Stimulated activated memory B cell treated with anti-CD40 and anti-IgM and Interleukin-4, amounts not matched to agents 10 μg/mL and 1 μg/mL and 100 μg/mL, for 72 hours (primary cell): ENCODE measurements around the gene TRPV6.

ENCODE experiments used
- ATAC-seq: fragments of 150-1000 bp; cut with Tn5 transposase; 2 replicates; pipeline ENCODE4 v1.10.0; 2021
- H3K27ac Mint-ChIP-seq: one replicate; pipeline ENCODE4 v1.8.0; 2022; ENCODE audit warnings: mild to moderate bottlenecking, mixed read lengths
- H3K27me3 Mint-ChIP-seq: one replicate; pipeline ENCODE4 v1.8.0; 2022; ENCODE audit warnings: mixed read lengths
- H3K36me3 Mint-ChIP-seq: one replicate; pipeline ENCODE4 v1.8.0; 2022; ENCODE audit warnings: mixed read lengths
- H3K4me1 Mint-ChIP-seq: one replicate; pipeline ENCODE4 v1.8.0; 2022; ENCODE audit warnings: mixed read lengths
- H3K4me3 Mint-ChIP-seq: one replicate; pipeline ENCODE4 v1.8.0; 2022; ENCODE audit warnings: mild to moderate bottlenecking, moderate library complexity, mixed read lengths
- H3K9me3 Mint-ChIP-seq: one replicate; pipeline ENCODE4 v1.8.0; 2022; ENCODE audit warnings: mixed read lengths

The TRPV6 gene

GRCh38 chr7:142896741-142897379, 11.3 kb upstream of the TRPV6 start:
- Mint-ChIP-seq H3K4me3 (no peak overlapping the region), H3K36me3 (no peaks in the 10 kb centered on the region), H3K27me3 (peaks cover 32% of the 10 kb centered on the region), H3K9me3 (no peaks in the 10 kb centered on the region), H3K4me1 (no peaks in the 10 kb centered on the region), H3K27ac (no peak overlapping the region)
- no peak for ATAC-seq

DNA sequence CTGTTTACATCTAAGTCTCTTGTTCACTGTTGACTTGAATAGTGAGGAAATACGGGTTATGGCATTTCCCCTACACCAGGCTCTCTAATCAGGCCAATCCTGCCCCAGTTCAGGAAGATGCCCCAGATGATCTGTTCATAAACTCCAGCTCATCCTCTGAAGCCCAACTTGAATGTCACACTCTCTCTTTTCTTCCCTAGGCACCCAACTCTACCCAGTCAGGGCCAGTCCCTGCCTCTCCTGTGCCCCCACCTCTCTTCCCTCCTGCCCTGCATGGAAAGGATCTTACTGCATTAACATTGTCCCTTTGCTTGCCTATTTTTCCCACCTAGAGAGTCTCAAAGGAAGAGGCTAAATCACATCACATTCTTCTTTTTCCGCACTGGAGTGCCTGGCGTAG, 10.6 kb upstream of the TRPV6 start:
- Mint-ChIP-seq H3K9me3 (no peaks in the 10 kb centered on the region), H3K27me3 (peaks cover 36% of the 10 kb centered on the region), H3K4me1 (no peaks in the 10 kb centered on the region), H3K36me3 (no peaks in the 10 kb centered on the region), H3K27ac (no peak overlapping the region), H3K4me3 (no peak overlapping the region)
- ATAC-seq: no peak

GRCh38 chr7:142894985-142895593, 9.5 kb upstream of the TRPV6 start:
- no peak overlapping the region for H3K27ac Mint-ChIP-seq
- H3K4me1 Mint-ChIP-seq: no peaks in the 10 kb centered on the region
- H3K9me3 Mint-ChIP-seq: no peaks in the 10 kb centered on the region
- H3K27me3 Mint-ChIP-seq: peaks cover 43% of the 10 kb centered on the region
- H3K36me3 Mint-ChIP-seq: no peaks in the 10 kb centered on the region
- no peak overlapping the region for H3K4me3 Mint-ChIP-seq
- no peak for ATAC-seq

DNA sequence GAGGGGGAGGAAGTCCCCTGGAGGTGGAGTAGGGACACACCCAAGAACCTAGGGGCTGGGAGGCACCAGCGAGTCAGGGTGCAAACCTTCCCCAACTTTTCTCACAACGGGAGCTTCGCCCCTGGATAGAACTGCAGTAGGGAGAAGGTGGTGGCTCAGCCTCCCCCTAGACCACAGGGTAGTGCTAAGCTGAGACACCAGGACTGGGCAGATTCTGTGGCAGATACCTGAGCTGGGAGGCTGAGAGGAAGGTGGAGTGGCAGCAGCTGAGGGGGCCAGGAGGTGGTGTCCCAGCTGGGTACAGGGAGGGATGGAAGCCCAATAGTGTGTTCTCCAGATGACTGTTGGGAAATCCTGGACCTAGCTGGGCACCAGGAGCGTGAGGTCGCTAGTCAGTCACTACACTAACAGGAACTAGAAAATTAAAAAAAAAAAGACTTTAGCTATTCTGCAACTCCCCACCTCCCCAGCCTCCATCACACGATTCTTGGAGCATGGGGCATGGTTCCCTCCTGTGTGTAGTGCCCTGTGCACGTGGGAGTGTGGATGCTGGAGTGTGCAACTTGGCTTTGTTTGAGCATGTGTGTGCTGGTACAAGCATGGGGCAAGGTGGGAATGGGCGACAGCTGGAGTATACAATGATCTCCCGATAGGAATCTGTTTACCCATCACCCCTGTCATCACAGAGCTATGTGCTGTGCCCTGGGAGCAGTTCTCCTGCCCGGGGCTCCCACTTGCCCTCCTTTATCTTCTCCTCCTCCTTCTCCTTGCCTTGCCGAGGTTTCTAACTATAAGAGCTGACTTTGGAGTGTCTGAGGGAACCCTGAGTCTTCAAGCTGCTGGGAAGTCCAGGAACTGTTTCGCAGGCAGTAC, 8.8 kb upstream of the TRPV6 start:
- ATAC-seq: no peak
- peaks cover 43% of the 10 kb centered on the region for H3K27me3 Mint-ChIP-seq
- H3K9me3 Mint-ChIP-seq: no peaks in the 10 kb centered on the region
- H3K27ac Mint-ChIP-seq: no peak overlapping the region
- no peaks in the 10 kb centered on the region for H3K36me3 Mint-ChIP-seq
- H3K4me3 Mint-ChIP-seq: no peak overlapping the region
- H3K4me1 Mint-ChIP-seq: no peaks in the 10 kb centered on the region

- Mint-ChIP-seq H3K4me1 (no peaks in the 10 kb centered on the region), H3K27me3 (peaks cover 42% of the 10 kb centered on the region), H3K9me3 (no peaks in the 10 kb centered on the region), H3K36me3 (no peaks in the 10 kb centered on the region), H3K4me3 (no peak overlapping the region), H3K27ac (no peak overlapping the region)
- ATAC-seq: no peak
Measured at GRCh38 chr7:142892951-142893350, 7.4 kb upstream of the TRPV6 start.

DNA sequence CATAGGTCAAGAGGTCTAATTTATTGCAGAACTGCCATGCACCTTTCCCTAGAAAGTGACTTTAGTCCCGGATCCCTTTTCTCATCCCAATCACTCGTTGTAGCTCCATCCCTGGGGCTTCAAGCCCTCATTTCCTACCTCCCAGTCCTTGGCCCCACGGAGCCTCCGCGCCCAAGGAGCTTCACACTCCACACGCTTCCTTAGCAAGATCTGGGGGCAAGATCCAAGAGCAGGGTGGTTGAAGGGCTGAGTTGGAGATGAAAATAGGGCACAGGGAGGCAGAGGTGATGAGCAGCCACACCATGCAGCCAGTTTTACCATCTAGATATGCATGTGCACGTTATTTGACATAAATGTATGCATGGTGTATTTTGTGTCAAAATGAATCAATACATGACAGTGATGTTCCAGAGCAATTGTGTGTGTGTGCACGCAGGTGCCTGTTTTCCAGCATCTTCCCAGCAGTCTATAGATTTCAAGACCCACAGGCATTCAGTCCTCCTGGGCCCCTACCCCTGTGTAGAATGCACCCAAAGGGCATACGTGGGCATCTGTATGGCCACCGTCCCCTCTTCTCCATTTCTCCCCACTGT, 6.0 kb upstream of the TRPV6 start:
- Mint-ChIP-seq H3K9me3 (no peaks in the 10 kb centered on the region), H3K4me3 (no peak overlapping the region), H3K36me3 (no peaks in the 10 kb centered on the region), H3K27me3 (peaks cover 29% of the 10 kb centered on the region), H3K27ac (no peak overlapping the region), H3K4me1 (no peaks in the 10 kb centered on the region)
- no peak for ATAC-seq

- no peak overlapping the region for H3K27ac Mint-ChIP-seq
- no peaks in the 10 kb centered on the region for H3K9me3 Mint-ChIP-seq
- no peaks in the 10 kb centered on the region for H3K36me3 Mint-ChIP-seq
- no peak overlapping the region for H3K4me3 Mint-ChIP-seq
- peaks cover 23% of the 10 kb centered on the region for H3K27me3 Mint-ChIP-seq
- ATAC-seq: no peak
- no peaks in the 10 kb centered on the region for H3K4me1 Mint-ChIP-seq
Measured at GRCh38 chr7:142890874-142891485, 5.4 kb upstream of the TRPV6 start.

GRCh38 chr7:142889816-142890215, 4.3 kb upstream of the TRPV6 start:
- Mint-ChIP-seq H3K27me3 (peaks cover 20% of the 10 kb centered on the region), H3K27ac (no peak overlapping the region), H3K4me3 (no peak overlapping the region), H3K4me1 (no peaks in the 10 kb centered on the region), H3K36me3 (no peaks in the 10 kb centered on the region), H3K9me3 (no peaks in the 10 kb centered on the region)
- no peak for ATAC-seq

- Mint-ChIP-seq H3K4me3 (no peak overlapping the region), H3K27ac (no peak overlapping the region), H3K36me3 (no peaks in the 10 kb centered on the region), H3K4me1 (no peaks in the 10 kb centered on the region), H3K9me3 (no peaks in the 10 kb centered on the region), H3K27me3 (peaks cover 16% of the 10 kb centered on the region)
- ATAC-seq: no peak
Measured at GRCh38 chr7:142887282-142888015, 1.9 kb upstream of the TRPV6 start.

- no peak for ATAC-seq
Measured at GRCh38 chr7:142886866-142887265, 1.3 kb upstream of the TRPV6 start.

GRCh38 chr7:142884286-142884640, 1.3 kb downstream of the TRPV6 start:
- no peak overlapping the region for H3K27ac Mint-ChIP-seq
- no peak overlapping the region for H3K4me3 Mint-ChIP-seq
- ATAC-seq: peak; percentile 46
- H3K9me3 Mint-ChIP-seq: no peaks in the 10 kb centered on the region
- peaks cover 4% of the 10 kb centered on the region for H3K4me1 Mint-ChIP-seq
- H3K36me3 Mint-ChIP-seq: no peaks in the 10 kb centered on the region
- H3K27me3 Mint-ChIP-seq: peaks cover 14% of the 10 kb centered on the region

More at GRCh38 chr7:142886866-142887265, 1.3 kb upstream of the TRPV6 start:
- Mint-ChIP-seq H3K4me3 (no peak overlapping the region), H3K36me3 (no peaks in the 10 kb centered on the region), H3K27ac (no peak overlapping the region), H3K27me3 (peaks cover 21% of the 10 kb centered on the region), H3K9me3 (no peaks in the 10 kb centered on the region), H3K4me1 (no peaks in the 10 kb centered on the region)

DNA sequence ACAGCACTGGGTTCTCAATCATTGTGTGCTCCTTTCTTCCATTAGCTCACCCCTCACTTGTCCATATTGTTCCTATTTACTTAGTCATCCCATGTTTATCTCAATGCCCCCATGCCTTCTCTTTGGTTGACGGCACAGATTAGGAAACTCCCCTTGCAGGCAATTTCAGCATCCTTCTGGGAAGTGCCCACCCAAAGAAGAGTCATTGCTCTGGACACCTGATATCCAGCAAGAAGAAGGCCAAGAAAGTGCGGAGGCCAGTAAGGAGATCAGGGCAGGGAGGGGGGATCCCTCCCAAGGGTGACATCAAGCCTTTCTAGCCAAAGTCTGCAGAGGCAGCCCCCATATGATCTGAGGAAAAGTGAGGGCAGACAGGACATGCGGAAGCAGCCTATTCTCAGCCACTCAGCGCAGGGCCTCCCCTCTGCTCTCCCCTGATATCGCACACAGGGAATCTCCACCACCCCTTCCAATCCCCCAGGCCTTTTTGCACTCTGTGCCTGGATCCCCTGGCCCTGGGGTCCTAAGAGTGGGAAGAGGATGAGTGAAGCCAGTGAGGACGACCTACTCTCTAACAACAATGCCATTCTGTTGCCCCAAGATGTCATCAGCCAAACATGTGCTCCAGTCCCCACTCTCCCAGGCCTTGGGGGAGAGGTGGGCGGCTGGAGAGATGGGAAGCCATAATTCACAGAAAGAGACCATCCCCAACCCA, 1.8 kb downstream of the TRPV6 start:
- peaks cover 20% of the 10 kb centered on the region for H3K27me3 Mint-ChIP-seq
- no peak for ATAC-seq
- no peak overlapping the region for H3K4me3 Mint-ChIP-seq
- H3K36me3 Mint-ChIP-seq: no peaks in the 10 kb centered on the region
- no peak overlapping the region for H3K27ac Mint-ChIP-seq
- peaks cover 4% of the 10 kb centered on the region for H3K4me1 Mint-ChIP-seq
- no peaks in the 10 kb centered on the region for H3K9me3 Mint-ChIP-seq

DNA sequence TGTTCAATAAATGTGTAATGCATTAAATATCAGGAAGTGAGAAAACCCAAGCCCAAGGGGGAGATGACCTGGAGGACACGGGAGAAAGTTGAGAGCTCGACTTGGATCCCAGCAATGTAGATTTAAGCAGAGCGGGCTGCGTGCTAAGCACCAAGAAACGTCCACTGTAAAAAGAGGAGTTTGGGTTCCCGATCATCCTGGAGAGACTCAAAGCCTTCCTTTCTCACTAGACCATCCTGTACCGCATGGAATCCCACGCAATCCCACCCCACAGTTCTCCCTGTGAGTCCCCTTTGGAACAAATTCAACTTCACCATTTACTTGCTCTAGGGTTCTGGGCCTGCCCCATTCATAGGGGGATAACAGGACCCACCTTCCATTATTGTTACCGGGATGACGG, 2.4 kb downstream of the TRPV6 start:
- peaks cover 22% of the 10 kb centered on the region for H3K27me3 Mint-ChIP-seq
- no peaks in the 10 kb centered on the region for H3K36me3 Mint-ChIP-seq
- H3K9me3 Mint-ChIP-seq: no peaks in the 10 kb centered on the region
- no peak overlapping the region for H3K27ac Mint-ChIP-seq
- H3K4me1 Mint-ChIP-seq: peaks cover 4% of the 10 kb centered on the region
- ATAC-seq: no peak
- H3K4me3 Mint-ChIP-seq: no peak overlapping the region

- H3K27me3 Mint-ChIP-seq: peaks cover 28% of the 10 kb centered on the region
- H3K9me3 Mint-ChIP-seq: no peaks in the 10 kb centered on the region
- H3K27ac Mint-ChIP-seq: no peak overlapping the region
- ATAC-seq: no peak
- no peaks in the 10 kb centered on the region for H3K36me3 Mint-ChIP-seq
- H3K4me1 Mint-ChIP-seq: peaks cover 4% of the 10 kb centered on the region
- no peak overlapping the region for H3K4me3 Mint-ChIP-seq
Measured at GRCh38 chr7:142882338-142882678, 3.2 kb downstream of the TRPV6 start.
